GM12891 (cell line): Measurements from ENCODE around the gene TCN2.
A peak's percentile ranks its signal among the peaks of the same experiment; 100 is the strongest.
"Not testable (repeated sequence)": the region's sequence is repeated elsewhere in the genome, so short reads cannot be mapped to it uniquely, and the experiment has no call there.

Experiments
- DNase-seq: peaks from one replicate; pipeline ENCODE4 v3.0.0; 2011; ENCODE audit warnings: low spot score; ENCODE audit not compliant: insufficient read length
- FAIRE-seq: peaks from 2 replicates; lab custom pipeline; 2011; peaks lifted over from hg19 to GRCh38; lab: Jason Lieb, UNC
- PAX5 ChIP-seq: IDR thresholded peaks from 2 replicates; pipeline ENCODE4 v1.6.1; 2011; ENCODE audit warnings: low read length, moderate library complexity, mild to moderate bottlenecking; ENCODE audit not compliant: insufficient read depth, severe bottlenecking
- POLR2A ChIP-seq: IDR thresholded peaks from 2 replicates; pipeline ENCODE4 v1.6.1; 2011; ENCODE audit warnings: low read depth, low read length, control low read depth
- POLR2AphosphoS5 ChIP-seq: IDR thresholded peaks from 2 replicates; pipeline ENCODE4 v1.6.1; 2011; ENCODE audit warnings: low read depth, low read length, control low read depth
- POU2F2 ChIP-seq: IDR thresholded peaks from 2 replicates; pipeline ENCODE4 v1.6.1; 2011; ENCODE audit warnings: low read depth, mild to moderate bottlenecking, control low read depth, low read length, moderate library complexity
- SPI1 ChIP-seq: IDR thresholded peaks from 2 replicates; pipeline ENCODE4 v1.6.1; 2011; ENCODE audit warnings: low read depth, low read length, control low read depth
- TAF1 ChIP-seq: IDR thresholded peaks from 2 replicates; pipeline ENCODE4 v1.6.1; 2011; ENCODE audit warnings: low read depth, low read length, control low read depth

The TCN2 gene

GRCh38 chr22:30609260-30610185 lies 2.5 kb downstream of the TCN2 start:
- TF ChIP-seq POLR2AphosphoS5 = no peak
- peak; percentile 28; the same call in 1 of the 2 replicates for TF ChIP-seq SPI1
- no peak for TF ChIP-seq TAF1
- TF ChIP-seq PAX5 = no peak
- TF ChIP-seq POLR2A = no peak
- DNase-seq (no peak), FAIRE-seq (peak; percentile 55)

- TF ChIP-seq POLR2A (no peak), TAF1 (no peak), PAX5 (no peak), POU2F2 (no peak), POLR2AphosphoS5 (no peak), SPI1 (no peak)
- no peak for DNase-seq
- FAIRE-seq = peak; percentile 26
These were observed 3.3 kb downstream of the TCN2 start for GRCh38 chr22:30610299-30610698.

- FAIRE-seq (peak; percentile 13), DNase-seq (no peak)
- no peak for TF ChIP-seq POU2F2
- no peak for TF ChIP-seq SPI1
- TF ChIP-seq POLR2A = no peak
- no peak for TF ChIP-seq PAX5
- no peak for TF ChIP-seq POLR2AphosphoS5
- TF ChIP-seq TAF1 = no peak
These were observed 4.2 kb downstream of the TCN2 start for GRCh38 chr22:30611197-30611596.

GRCh38 chr22:30612789-30613188 lies 5.8 kb downstream of the TCN2 start:
- no peak for DNase-seq
- FAIRE-seq = no peak

GRCh38 chr22:30614268-30614667 lies 7.3 kb downstream of the TCN2 start:
- no peak for TF ChIP-seq POU2F2
- TF ChIP-seq POLR2AphosphoS5 = no peak
- TF ChIP-seq TAF1 = no peak
- TF ChIP-seq PAX5 = no peak
- no peak for TF ChIP-seq POLR2A
- no peak for TF ChIP-seq SPI1
- DNase-seq (no peak), FAIRE-seq (no peak)

More at GRCh38 chr22:30612789-30613188, 5.8 kb downstream of the TCN2 start:
- TF ChIP-seq SPI1 (no peak), POU2F2 (no peak), PAX5 (no peak)

- FAIRE-seq (no peak), DNase-seq (no peak)
- TF ChIP-seq TAF1 (no peak), POLR2A (no peak), SPI1 (no peak), PAX5 (no peak), POU2F2 (no peak), POLR2AphosphoS5 (no peak)
These were observed 7.9 kb downstream of the TCN2 start for GRCh38 chr22:30614879-30615278.

GRCh38 chr22:30615543-30615954 lies 8.6 kb downstream of the TCN2 start:
- DNase-seq = no peak
- TF ChIP-seq POU2F2 (no peak), POLR2AphosphoS5 (no peak), SPI1 (no peak), TAF1 (no peak), PAX5 (no peak), POLR2A (no peak)
- no peak for FAIRE-seq

- no peak for DNase-seq
- no peak for FAIRE-seq
- TF ChIP-seq SPI1 (no peak), POLR2AphosphoS5 (no peak), POLR2A (no peak), POU2F2 (no peak), PAX5 (no peak), TAF1 (no peak)
These were observed 10.8 kb downstream of the TCN2 start for GRCh38 chr22:30617819-30618218.

- not testable (repeated sequence) for DNase-seq, FAIRE-seq
These were observed 12.9 kb downstream of the TCN2 start for GRCh38 chr22:30619909-30620308.

GRCh38 chr22:30626413-30626812 lies 19.4 kb downstream of the TCN2 start:
- FAIRE-seq (no peak), DNase-seq (no peak)
- no peak for TF ChIP-seq POLR2AphosphoS5
- no peak for TF ChIP-seq PAX5
- no peak for TF ChIP-seq TAF1
- no peak for TF ChIP-seq SPI1
